T-helper 1 cell treated with Interleukin-12 subunit alpha and Interleukin-12 subunit beta and Interleukin-4 antibody, amounts not matched to agents 30 μg/mL and 1 μg/mL, for 36 hours (primary cell): ENCODE measurements around the gene SYTL1.

ENCODE experiments used
- H3K27ac Mint-ChIP-seq: one replicate; pipeline ENCODE4 v1.8.0; 2021; ENCODE audit warnings: mild to moderate bottlenecking, mixed read lengths
- H3K27me3 Mint-ChIP-seq: one replicate; pipeline ENCODE4 v1.8.0; 2021; ENCODE audit warnings: low read depth, mixed read lengths
- H3K36me3 Mint-ChIP-seq: one replicate; pipeline ENCODE4 v1.8.0; 2021; ENCODE audit warnings: low read depth, mixed read lengths
- H3K4me1 Mint-ChIP-seq: one replicate; pipeline ENCODE4 v1.8.0; 2021; ENCODE audit warnings: low read depth, mixed read lengths
- H3K4me3 Mint-ChIP-seq: one replicate; pipeline ENCODE4 v1.8.0; 2021; ENCODE audit warnings: mild to moderate bottlenecking, moderate library complexity, mixed read lengths
- H3K9me3 Mint-ChIP-seq: one replicate; pipeline ENCODE4 v1.8.0; 2021; ENCODE audit warnings: mixed read lengths

Gene SYTL1

DNA sequence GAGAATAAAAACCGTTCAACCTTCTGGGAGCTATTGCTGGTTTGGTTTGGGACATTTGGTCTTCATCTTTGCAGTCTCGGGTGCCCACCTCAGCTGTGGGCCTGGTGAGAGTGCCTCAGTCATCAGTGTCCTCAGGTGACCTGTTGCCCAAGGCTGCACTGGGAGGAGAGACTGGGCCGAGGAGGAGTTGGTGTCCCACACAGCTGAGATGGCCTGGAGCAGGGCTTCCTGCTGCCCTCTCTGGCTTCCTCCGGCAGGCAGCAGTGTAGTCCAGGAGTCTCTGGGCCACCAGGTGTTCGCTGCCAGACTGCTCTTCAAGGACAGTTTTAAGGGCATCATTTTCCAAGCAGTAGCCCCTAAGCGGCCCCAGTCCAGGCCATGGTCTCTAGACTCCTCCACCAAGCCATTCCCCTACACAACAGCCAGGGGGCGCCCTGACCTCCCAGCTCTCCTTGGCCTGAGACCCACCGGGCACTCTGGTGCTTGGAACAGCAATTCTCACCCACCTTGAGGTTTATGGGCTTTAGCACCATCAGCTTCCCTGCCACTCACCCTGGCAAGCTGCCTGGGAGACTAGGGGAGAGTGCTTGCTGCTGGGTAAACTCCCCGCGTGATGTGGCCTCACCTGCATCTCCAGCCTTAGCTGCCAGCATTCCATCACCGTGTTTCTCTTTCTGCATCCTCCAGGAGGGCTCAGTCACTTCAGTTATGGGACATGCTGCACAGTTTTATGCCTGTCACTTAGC is 9.1 kb upstream of the SYTL1 start:
- Mint-ChIP-seq H3K4me3 (no peak overlapping the region), H3K27me3 (no peaks in the 10 kb centered on the region), H3K9me3 (no peaks in the 10 kb centered on the region), H3K4me1 (peaks cover 15% of the 10 kb centered on the region), H3K36me3 (peaks cover 26% of the 10 kb centered on the region), H3K27ac (peak overlapping the region; percentile 52)

DNA sequence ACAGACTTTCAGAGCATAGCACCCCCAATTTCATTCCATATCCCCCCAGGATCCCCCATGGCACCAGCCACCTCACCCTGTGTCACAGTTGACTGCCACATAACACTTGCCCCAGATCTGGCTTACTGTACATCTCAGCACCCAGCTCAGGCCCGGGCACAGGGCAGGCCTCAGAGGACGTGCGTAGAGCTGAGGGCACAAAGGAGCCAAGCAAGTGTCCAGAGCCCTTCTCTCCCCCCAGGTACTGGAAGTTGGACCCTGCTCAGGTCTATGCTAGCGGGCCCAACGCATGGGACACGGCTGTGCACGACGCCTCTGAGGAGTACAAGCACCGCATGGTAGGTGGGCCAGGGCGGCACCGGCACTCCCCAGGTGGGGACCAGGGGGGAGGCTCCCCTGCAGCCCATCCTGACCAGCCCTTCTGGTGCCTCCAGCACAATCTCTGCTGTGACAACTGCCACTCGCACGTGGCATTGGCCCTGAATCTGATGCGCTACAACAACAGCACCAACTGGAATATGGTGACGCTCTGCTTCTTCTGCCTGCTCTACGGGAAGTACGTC is 8.0 kb upstream of the SYTL1 start:
- Mint-ChIP-seq H3K36me3 (peaks cover 23% of the 10 kb centered on the region), H3K4me1 (peaks cover 13% of the 10 kb centered on the region), H3K27me3 (no peaks in the 10 kb centered on the region), H3K9me3 (no peaks in the 10 kb centered on the region), H3K27ac (peak overlapping the region; percentile 46), H3K4me3 (no peak overlapping the region)

DNA sequence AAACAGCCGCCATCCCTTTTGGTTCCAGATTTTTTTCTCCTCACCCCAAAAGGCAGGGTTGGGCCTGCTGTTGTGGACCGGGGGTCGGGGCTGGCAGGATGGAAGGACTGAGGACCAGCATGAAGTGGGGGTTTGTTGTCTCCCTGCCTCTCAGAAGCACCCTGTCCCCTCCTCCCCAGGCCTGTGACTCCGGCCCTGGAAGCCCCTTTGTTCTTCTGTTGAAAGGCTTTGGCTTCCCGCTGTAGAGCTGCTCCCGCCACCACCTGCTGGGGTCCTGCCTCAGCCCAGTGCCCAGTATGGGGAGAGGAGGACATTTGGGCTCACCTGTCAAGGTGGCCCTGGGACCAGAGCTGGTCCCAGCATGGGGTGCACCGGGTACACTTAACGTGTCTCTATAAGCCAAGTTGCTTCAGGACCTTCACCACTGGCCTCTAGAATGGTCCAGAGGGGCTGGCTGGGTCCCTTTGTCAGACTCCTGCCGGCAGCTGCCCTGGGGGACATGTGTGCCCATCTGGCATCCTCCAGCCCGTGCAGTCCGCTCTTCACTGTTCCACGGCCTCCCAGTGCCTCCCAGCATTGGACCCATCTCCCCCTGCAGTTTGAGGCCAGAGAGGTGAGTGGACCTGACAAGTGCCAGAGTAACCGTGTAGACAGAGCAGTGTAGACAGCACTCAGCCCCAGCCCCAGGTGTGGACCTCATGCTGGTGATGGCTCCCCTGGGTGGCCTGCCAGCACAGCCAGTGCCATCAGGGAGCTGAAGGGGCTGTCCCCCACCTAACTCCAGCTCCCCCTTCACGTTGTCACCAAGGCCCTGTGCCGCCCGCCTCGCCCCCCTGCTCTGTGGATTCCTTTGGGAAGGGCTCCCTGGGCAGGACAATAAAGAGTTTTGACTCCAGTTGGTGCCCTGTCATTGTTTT is 6.1 kb upstream of the SYTL1 start:
- Mint-ChIP-seq H3K9me3 (no peaks in the 10 kb centered on the region), H3K4me3 (no peak overlapping the region), H3K27ac (no peak overlapping the region), H3K4me1 (peaks cover 19% of the 10 kb centered on the region), H3K27me3 (no peaks in the 10 kb centered on the region), H3K36me3 (peaks cover 21% of the 10 kb centered on the region)

DNA sequence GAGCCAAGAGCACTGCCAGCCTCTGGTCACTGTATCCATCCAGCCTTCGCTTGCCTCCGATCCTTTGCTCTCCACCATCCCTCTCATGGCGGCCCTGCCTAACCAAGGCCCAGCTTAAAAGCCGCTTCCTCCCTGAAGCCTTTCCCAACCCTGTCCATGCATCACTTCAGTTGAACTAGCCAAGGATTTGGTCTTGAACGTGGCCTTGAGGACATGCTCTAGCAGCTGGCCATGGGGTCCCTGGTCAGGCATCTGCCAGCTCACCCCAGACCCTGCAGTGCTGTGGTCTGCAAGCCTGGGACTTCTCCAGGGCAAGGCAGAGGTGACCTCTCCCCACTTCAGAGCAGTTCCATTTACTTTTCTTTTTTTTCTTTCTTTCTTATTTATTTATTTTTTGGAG is 5.1 kb upstream of the SYTL1 start:
- Mint-ChIP-seq H3K4me3 (no peak overlapping the region), H3K27me3 (no peaks in the 10 kb centered on the region), H3K27ac (no peak overlapping the region), H3K9me3 (no peaks in the 10 kb centered on the region), H3K36me3 (peaks cover 20% of the 10 kb centered on the region), H3K4me1 (peaks cover 28% of the 10 kb centered on the region)

DNA sequence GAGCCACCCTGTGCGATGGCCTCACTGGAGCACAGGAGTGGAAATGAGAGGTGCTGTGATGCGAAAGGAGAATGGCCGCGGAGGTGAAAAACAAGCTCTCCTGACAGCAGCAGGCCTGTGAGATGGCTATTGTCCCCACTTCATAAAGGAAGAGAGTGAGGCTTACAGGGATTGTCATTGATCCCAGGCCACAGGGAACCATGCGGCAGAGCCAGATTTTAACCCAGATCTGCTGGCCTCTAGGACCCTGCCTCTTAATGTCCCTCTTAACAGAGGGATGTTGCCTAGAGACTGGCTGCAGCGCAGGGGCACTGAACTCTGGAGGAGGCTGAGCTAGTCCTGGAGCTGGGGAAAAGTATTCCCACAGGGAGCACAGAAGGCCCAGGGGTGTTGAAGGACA is 3.1 kb upstream of the SYTL1 start:
- Mint-ChIP-seq H3K27me3 (no peaks in the 10 kb centered on the region), H3K9me3 (no peaks in the 10 kb centered on the region), H3K27ac (no peak overlapping the region), H3K4me3 (no peak overlapping the region), H3K36me3 (peaks cover 17% of the 10 kb centered on the region), H3K4me1 (peaks cover 34% of the 10 kb centered on the region)

DNA sequence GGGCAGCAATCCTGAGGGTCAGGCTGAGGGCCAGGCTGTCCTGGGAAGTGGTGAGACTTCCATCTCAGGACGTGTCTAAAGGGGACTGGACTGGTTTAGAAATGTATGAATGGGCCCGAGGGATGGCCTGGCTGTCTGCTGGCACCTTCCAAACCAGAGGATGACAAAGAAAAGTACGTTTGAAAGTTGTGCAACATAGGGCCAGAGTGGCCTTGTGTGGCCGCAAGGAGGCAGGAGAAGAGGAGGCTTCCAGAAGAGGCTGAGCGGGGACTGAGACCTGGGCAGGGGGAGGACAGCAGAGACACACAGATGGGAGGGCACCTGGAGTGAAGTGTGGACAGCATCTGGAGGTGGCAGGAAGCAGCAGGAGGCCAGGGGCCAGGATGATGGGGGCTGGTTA is 2.6 kb upstream of the SYTL1 start:
- Mint-ChIP-seq H3K4me3 (no peak overlapping the region), H3K9me3 (no peaks in the 10 kb centered on the region), H3K27ac (peak overlapping the region; percentile 49), H3K27me3 (no peaks in the 10 kb centered on the region), H3K36me3 (peaks cover 14% of the 10 kb centered on the region), H3K4me1 (peaks cover 36% of the 10 kb centered on the region)

DNA sequence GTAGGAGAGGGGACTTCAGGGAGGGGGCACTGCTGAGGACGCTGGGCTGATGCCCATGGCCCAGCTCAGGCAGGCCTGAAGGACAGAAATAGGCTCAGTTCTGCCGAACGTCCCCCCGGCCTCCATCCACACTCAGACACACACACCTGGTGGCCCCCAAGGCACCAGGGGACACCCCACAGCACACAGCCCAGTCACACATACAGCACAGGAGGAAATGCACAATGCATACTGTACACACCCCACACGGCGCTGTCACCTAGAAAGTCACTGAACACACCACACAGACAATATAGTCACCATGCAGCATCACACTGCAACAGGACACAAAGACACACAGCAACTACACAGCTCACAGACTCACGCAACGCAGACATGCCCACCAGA is 562 bp downstream of the SYTL1 start:
- H3K4me3 Mint-ChIP-seq, result peak overlapping the region; percentile 91
- peaks cover 48% of the 10 kb centered on the region for H3K4me1 Mint-ChIP-seq
- H3K9me3 Mint-ChIP-seq, result no peaks in the 10 kb centered on the region
- H3K27me3 Mint-ChIP-seq, result no peaks in the 10 kb centered on the region
- H3K36me3 Mint-ChIP-seq, result peaks cover 15% of the 10 kb centered on the region
- peak overlapping the region; percentile 88 for H3K27ac Mint-ChIP-seq

DNA sequence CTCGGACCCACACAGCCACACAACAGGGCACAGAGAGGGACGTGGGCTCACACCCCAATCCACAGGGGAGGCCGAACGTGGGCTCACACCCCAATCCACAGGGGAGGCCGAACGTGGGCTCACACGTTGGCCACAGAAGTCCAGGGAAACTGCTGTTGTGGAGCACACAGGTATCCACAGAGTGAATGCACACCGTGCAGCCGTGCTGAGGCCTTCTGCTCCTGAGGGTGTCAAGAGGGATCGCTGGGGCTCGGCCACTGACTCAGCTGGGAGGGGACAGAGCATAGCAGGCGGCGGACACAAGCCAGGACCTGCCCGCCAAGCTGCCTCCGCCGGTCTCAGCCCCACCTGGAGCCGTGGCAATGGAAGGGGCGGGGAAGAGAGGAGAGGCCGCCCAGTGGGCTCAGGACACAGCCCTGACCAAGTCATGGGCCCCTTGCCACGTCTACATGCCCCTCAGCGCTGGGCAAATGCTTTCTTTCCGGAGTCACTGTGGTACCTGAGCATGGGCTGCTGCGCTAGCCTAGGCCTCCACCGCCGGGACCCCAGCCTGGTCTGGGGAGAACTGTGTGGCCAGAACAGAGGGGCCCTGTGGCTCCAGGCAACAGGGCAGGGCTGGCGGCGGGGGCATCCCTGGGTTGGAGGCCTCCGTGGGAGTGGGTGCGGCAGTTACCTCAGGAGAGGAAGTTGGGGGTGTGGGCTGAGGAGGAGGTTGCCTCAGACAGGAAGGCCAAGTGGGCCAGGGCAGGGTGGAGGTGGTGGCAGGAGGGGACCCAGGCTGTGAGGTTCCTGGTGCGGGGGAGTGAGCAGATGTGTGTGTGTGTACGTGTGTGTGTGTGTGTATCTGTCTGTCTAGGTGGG is 1.2 kb downstream of the SYTL1 start:
- H3K9me3 Mint-ChIP-seq, result no peaks in the 10 kb centered on the region
- H3K36me3 Mint-ChIP-seq, result peaks cover 15% of the 10 kb centered on the region
- H3K27ac Mint-ChIP-seq, result peak overlapping the region; percentile 88
- H3K4me1 Mint-ChIP-seq, result peaks cover 50% of the 10 kb centered on the region
- H3K4me3 Mint-ChIP-seq, result peak overlapping the region; percentile 91
- H3K27me3 Mint-ChIP-seq, result no peaks in the 10 kb centered on the region

DNA sequence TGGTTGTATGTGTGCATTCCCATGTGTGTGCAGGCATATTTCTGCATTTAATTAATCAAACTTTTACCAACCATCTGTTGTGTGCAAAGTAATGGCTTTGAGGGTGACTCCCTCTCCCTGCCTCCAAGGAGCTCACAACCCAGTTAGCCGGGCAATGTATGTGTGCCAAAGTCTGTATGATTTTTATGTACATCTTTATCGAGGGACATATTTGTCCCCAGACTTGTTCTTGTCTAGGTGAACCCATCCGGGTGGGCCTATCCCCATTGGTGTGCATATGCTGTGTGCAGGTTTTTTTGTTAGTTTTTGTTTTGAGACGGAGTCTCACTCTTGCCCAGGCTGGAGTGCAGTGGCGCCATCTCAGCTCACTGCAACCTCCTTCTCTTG is 1.8 kb downstream of the SYTL1 start:
- peaks cover 49% of the 10 kb centered on the region for H3K4me1 Mint-ChIP-seq

DNA sequence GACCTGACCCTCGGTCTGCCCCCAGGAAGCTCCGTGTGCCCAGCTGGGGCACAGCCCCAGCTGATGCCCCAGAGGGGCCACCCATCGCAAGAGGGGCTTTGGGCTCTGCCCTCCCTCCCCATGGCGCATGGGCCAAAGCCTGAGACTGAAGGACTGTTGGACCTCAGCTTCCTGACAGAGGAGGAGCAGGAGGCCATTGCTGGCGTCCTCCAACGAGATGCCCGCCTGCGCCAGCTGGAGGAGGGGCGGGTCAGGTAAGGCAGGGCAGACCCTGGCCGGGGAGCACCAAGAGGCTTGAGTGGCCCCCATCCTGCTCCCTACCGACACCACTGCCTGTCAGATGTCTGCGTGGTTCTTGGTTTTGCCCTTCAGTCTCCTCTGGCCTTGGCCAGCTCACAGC is 3.5 kb downstream of the SYTL1 start:
- no peak overlapping the region for H3K27ac Mint-ChIP-seq

More for the DNA sequence above, 1.8 kb downstream of the SYTL1 start:
- H3K27ac Mint-ChIP-seq, result peak overlapping the region; percentile 88
- no peaks in the 10 kb centered on the region for H3K27me3 Mint-ChIP-seq
- H3K4me3 Mint-ChIP-seq, result peak overlapping the region; percentile 91
- peaks cover 15% of the 10 kb centered on the region for H3K36me3 Mint-ChIP-seq
- no peaks in the 10 kb centered on the region for H3K9me3 Mint-ChIP-seq

DNA sequence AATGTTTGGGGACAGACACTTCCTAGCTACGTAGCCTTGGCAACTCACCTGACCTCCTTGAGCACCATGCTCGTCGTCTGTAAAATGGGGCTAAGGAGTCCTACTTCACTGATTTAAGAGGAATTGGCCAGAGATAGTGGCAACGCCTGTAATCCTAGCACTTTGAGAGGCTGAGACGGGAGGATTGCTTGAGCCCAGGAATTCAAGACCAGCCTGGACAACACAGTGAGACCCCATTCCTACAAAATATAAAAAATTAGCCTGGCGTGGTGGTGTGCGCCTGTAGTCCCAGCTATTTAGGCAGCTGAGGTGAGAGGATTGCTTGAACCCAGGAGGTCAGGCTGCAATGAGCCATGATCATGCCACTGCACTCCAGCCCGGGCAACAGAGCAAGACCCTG is 4.5 kb downstream of the SYTL1 start:
- H3K36me3 Mint-ChIP-seq, result peaks cover 13% of the 10 kb centered on the region
- H3K9me3 Mint-ChIP-seq, result no peaks in the 10 kb centered on the region
- no peaks in the 10 kb centered on the region for H3K27me3 Mint-ChIP-seq
- peak overlapping the region; percentile 41 for H3K27ac Mint-ChIP-seq
- H3K4me1 Mint-ChIP-seq, result peaks cover 39% of the 10 kb centered on the region
- H3K4me3 Mint-ChIP-seq, result peak overlapping the region; percentile 56

More for the DNA sequence above, 3.5 kb downstream of the SYTL1 start:
- Mint-ChIP-seq H3K4me1 (peaks cover 46% of the 10 kb centered on the region), H3K36me3 (peaks cover 13% of the 10 kb centered on the region), H3K9me3 (no peaks in the 10 kb centered on the region), H3K4me3 (no peak overlapping the region), H3K27me3 (no peaks in the 10 kb centered on the region)

DNA sequence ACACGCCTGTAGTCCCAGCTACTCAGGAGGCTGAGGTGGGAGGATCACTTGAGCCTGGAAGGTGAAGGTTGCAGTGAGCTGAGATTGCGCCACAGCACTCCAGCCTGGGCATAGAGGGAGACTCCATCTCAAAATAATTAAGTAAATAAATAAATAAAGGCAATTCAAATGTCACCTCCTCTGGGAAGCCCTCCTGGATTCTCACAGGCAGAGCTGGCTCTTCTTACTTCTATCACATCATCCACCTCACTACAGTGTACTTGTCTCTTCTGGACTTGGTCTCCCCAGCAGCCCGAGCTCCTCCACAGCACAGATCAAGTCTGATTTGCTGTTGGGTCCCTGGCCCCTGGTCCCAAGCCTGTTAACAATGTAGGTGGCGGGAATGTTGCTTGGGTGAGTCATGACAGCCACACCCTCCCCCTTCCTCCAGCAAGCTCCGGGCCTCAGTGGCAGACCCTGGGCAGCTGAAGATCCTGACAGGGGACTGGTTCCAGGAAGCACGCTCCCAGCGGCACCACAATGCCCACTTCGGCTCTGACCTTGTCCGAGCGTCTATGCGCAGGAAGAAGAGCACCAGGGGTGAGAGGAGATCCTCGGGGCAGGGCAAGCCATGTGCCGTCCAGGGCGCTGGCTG is 5.3 kb downstream of the SYTL1 start:
- no peaks in the 10 kb centered on the region for H3K27me3 Mint-ChIP-seq

DNA sequence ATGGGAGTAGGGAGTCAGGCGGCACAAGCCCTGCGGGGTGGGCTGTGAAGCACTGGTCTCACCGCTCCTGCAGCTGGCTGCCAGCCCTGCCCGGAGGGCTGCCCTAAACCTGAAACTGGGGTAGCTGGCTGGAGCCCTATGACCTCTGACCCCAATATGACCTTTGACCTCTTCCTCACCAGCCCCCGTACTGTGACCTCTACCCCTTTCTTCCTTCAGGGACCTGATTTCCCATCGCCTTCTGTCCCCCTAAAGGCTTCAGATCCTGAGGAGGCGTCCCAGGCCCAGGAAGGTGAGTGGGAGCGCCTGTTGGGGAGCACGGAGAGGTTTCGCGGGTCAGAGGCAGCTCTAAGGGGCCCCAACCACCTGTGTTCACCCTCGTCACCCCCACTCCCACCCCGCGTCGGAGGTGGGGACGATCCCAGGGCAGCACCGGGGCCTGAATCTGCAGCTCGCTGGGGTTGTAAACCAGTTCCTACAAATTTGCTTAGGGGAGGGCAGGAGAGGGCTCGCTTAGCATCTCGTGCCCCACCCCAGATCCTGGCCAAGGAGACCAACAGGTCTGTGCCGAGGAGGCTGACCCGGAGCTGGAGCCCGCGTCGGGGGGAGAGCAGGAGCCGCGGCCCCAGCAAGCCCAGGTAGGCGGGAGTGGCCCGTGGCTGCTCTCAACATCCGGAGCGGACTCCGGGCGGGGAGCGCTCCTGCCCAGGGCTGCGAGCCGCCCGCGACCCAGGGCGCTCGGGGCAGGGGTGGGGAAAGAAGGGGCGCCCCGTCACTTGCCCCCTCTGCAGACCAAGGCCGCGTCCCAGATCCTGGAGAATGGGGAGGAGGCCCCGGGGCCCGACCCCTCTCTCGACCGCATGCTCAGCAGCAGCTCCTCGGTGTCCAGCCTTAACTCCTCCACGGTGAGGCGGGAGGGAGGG is 7.3 kb downstream of the SYTL1 start:
- Mint-ChIP-seq H3K4me3 (no peak overlapping the region), H3K9me3 (no peaks in the 10 kb centered on the region), H3K27ac (no peak overlapping the region), H3K4me1 (peaks cover 20% of the 10 kb centered on the region), H3K36me3 (peaks cover 11% of the 10 kb centered on the region), H3K27me3 (no peaks in the 10 kb centered on the region)

More for the DNA sequence above, 5.3 kb downstream of the SYTL1 start:
- Mint-ChIP-seq H3K27ac (no peak overlapping the region), H3K36me3 (peaks cover 14% of the 10 kb centered on the region), H3K9me3 (no peaks in the 10 kb centered on the region), H3K4me3 (no peak overlapping the region), H3K4me1 (peaks cover 35% of the 10 kb centered on the region)
